OCI-LY1 (cell line): ENCODE results near the gene DNALI1.

Experiments used
- EZH2 ChIP-seq: fragments of 200-600 bp; sonication (generic), shearing (Covaris generic); IDR thresholded peaks from 2 replicates; pipeline ENCODE4 v1.8.0; 2017; ENCODE audit warnings: borderline replicate concordance, mixed run types, mild to moderate bottlenecking, antibody characterized with exemption, low read length, moderate library complexity, mixed read lengths
- TF ChIP-seq, protein P1 (sequence below): fragments of 200-600 bp; sonication (generic), shearing (Covaris generic); IDR thresholded peaks from 2 replicates; pipeline ENCODE4 v1.5.1; 2017; ENCODE audit warnings: mild to moderate bottlenecking, antibody characterized with exemption, low read length, moderate library complexity, mixed read lengths

DNA sequence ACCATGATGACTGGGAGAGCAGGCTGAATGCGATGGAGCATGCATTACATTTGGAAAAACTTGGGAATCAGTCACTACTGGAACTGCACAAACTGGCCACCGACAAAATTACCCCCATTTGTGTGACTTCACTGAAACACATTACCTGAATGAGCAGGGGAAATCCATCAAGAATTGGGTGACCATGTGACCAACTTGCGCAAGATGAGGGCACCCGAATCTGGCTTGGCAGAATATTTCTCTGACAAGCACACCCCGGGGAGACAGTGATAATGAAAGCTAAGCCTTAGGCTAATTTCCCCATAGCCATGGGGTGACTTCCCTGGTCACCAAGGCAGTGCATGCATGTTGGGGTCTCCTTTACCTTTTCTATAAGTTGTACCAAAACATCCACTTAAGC is 11.7 kb upstream of the DNALI1 start:
- TF ChIP-seq, protein P1, sequence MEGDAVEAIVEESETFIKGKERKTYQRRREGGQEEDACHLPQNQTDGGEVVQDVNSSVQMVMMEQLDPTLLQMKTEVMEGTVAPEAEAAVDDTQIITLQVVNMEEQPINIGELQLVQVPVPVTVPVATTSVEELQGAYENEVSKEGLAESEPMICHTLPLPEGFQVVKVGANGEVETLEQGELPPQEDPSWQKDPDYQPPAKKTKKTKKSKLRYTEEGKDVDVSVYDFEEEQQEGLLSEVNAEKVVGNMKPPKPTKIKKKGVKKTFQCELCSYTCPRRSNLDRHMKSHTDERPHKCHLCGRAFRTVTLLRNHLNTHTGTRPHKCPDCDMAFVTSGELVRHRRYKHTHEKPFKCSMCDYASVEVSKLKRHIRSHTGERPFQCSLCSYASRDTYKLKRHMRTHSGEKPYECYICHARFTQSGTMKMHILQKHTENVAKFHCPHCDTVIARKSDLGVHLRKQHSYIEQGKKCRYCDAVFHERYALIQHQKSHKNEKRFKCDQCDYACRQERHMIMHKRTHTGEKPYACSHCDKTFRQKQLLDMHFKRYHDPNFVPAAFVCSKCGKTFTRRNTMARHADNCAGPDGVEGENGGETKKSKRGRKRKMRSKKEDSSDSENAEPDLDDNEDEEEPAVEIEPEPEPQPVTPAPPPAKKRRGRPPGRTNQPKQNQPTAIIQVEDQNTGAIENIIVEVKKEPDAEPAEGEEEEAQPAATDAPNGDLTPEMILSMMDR, result no peak
- TF ChIP-seq EZH2, result no peak
